PC-3 (cell line): Measurements from ENCODE around the gene LIG4. TPM values are rescaled to one million over a fixed set of nuclear protein-coding genes. Genes with fewer than 3 reads are reported as not detected.
"Not testable (repeated sequence)": the region's sequence is repeated elsewhere in the genome, so short reads cannot be mapped to it uniquely, and the experiment has no call there.

Experiments used
- ATAC-seq: fragments of 200-7000 bp; cut with Tn5 transposase; 2 replicates; pipeline ENCODE4 v1.9.1; 2020; ENCODE audit warnings: mild to moderate bottlenecking, moderate library complexity
- BruUV-seq: library from RNA; stranded (reverse); fragments of 400-500 nt; replicated peaks from 2 replicates; lab custom pipeline; 2021; lab: Mats Ljungman, UMichigan
- CTCF ChIA-PET: fragments of 300-600 bp; sonication (Branson Sonifier 250); formaldehyde crosslinking; loops from one replicate; lab custom pipeline; 2022; ENCODE audit warnings: antibody characterized with exemption; lab: Charles Lee
- POLR2A ChIA-PET: fragments of 300-600 bp; sonication (Branson Sonifier 250); formaldehyde crosslinking; loops from one replicate; lab custom pipeline; 2022; ENCODE audit warnings: antibody characterized with exemption; ENCODE audit not compliant: unreplicated experiment; lab: Charles Lee
- DNase-seq: peaks from one replicate; pipeline ENCODE4 v3.0.0-alpha.2; 2015
- H2AFZ ChIP-seq: fragments of 300-600 bp; sonication (generic); 2 replicates; pipeline ENCODE4 v1.6.0; 2016; ENCODE audit warnings: antibody characterized with exemption, low read length
- H3F3A ChIP-seq: fragments of 300-600 bp; sonication (generic); one replicate; pipeline ENCODE4 v1.6.0; 2017; ENCODE audit warnings: antibody characterized with exemption, low read length, control low read depth, mild to moderate bottlenecking; ENCODE audit not compliant: unreplicated experiment
- H3K27ac ChIP-seq: fragments of 300-600 bp; sonication (generic); 2 replicates; pipeline ENCODE4 v1.5.1; 2016; ENCODE audit warnings: mild to moderate bottlenecking, low read length
- H3K27me3 ChIP-seq: fragments of 300-600 bp; sonication (generic); 2 replicates; pipeline ENCODE4 v1.6.1; 2016; ENCODE audit warnings: low read length, mixed read lengths
- H3K36me3 ChIP-seq: fragments of 300-600 bp; sonication (generic); 2 replicates; pipeline ENCODE4 v1.6.1; 2016; ENCODE audit warnings: low read depth, mixed run types, low read length, mixed read lengths
- H3K4me1 ChIP-seq: fragments of 300-600 bp; sonication (generic); 2 replicates; pipeline ENCODE4 v1.5.1; 2016; ENCODE audit warnings: low read length; ENCODE audit not compliant: insufficient read depth
- H3K4me2 ChIP-seq: fragments of 300-600 bp; sonication (generic); 2 replicates; pipeline ENCODE4 v1.6.0; 2016; ENCODE audit warnings: low read length
- H3K4me3 ChIP-seq: fragments of 300-600 bp; sonication (generic); 2 replicates; pipeline ENCODE4 v1.5.1; 2016; ENCODE audit warnings: mild to moderate bottlenecking, low read length, mixed read lengths
- H3K79me2 ChIP-seq: fragments of 300-600 bp; sonication (generic); 2 replicates; pipeline ENCODE4 v1.6.1; 2017; ENCODE audit warnings: low read length, mixed read lengths
- H3K9ac ChIP-seq: fragments of 300-600 bp; sonication (generic); 2 replicates; pipeline ENCODE4 v1.6.0; 2016; ENCODE audit warnings: mild to moderate bottlenecking, low read length
- H3K9me2 ChIP-seq: fragments of 300-600 bp; sonication (generic); replicated peaks from 2 replicates; pipeline ENCODE4 v1.6.1; 2016; ENCODE audit warnings: mixed run types, low read length, mixed read lengths
- H3K9me3 ChIP-seq: fragments of 300-600 bp; sonication (generic); 2 replicates; pipeline ENCODE4 v1.6.1; 2016; ENCODE audit warnings: low read length, mixed read lengths
- H4K20me1 ChIP-seq: fragments of 300-600 bp; sonication (generic); 2 replicates; pipeline ENCODE4 v1.6.1; 2016; ENCODE audit warnings: low read length, mixed read lengths
- EZH2 ChIP-seq: fragments of 300-600 bp; sonication (generic); IDR thresholded peaks from one replicate; pipeline ENCODE4 v1.6.1; 2017; ENCODE audit warnings: antibody characterized with exemption, mild to moderate bottlenecking, low read length; ENCODE audit not compliant: unreplicated experiment
- EZH2phosphoT487 ChIP-seq: fragments of 300-600 bp; sonication (generic); IDR thresholded peaks from 2 replicates; pipeline ENCODE4 v1.6.1; 2018; ENCODE audit warnings: mild to moderate bottlenecking, antibody characterized with exemption, low read length, borderline replicate concordance
- intact Hi-C: fragments of 100-400 bp; cut with micrococcal nuclease; formaldehyde crosslinking; loops from 2 replicates; pipeline ENCODE4 v1.9.0; 2023
- total RNA-seq: library from RNA; depleted of rRNA; stranded (reverse); fragments of >200 nt; gene quantifications from 2 replicates; pipeline ENCODE4 v1.2.3, GENCODE V29; 2014
- TF ChIP-seq, protein P1 (sequence below): fragments of 300-600 bp; sonication (generic); conservative IDR thresholded peaks from 2 replicates; pipeline ENCODE4 v1.5.1; 2017; ENCODE audit warnings: antibody characterized with exemption, low read depth, mild to moderate bottlenecking, low read length

The LIG4 gene
- total RNA-seq, 1 experiment from 2014 or later, result 5.4 TPM

DNA sequence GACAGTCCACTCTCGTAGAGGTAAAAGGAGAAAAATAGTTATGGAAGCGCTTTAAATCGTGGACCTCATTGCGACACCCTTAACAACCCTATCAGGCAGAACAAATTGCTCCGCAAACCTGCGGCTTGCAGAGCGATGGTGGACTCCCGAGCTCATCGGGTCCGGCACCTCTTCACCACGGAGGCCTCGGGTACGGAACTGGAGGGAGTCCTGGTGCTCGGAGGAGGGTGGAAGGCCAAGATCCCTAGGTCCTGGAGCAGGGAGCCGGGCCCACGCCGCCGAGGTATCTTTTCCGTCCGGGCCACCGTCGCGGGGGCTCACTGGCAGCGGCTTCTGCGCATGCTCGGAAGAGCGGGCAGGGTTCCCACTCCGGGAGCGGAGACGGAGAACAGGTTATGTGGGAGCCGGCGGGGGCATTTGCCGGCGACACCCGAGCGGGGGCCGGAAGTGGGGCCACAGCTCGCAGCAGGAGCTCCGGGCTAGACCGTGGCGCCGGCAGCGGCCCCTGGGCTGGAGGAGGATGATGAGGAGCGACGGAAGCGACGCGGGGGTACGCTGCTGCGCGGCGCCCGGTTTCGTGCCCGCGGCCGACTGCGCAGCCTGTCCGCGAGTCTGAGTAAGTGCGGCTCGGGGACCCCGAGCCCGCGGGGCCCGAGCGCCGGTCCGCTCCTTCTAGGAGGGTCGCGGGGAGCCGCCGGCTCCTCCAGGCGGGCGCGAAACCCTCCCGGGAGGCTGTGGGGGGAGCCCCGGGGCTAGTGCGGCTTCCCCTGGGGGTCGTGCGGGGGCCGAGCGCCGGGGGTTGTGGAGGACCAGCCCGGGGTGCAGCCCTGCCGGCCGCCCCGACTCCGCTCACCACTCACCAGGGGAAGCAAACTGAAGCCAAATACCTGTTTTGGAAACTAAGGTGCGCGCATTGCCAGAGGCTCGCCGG is 3.0 kb upstream of the LIG4 start, which contains the start of gene ABHD13:
TSS of gene ABHD13 (plus strand) at position 349 of the 931 bp plus-strand sequence. CDS start 10,827 bp downstream, outside the sequence.
- peak within 1 kb of the TSS; percentile 83 for H3K4me3 ChIP-seq
- peak within 1 kb of the TSS; percentile 94 for H3K4me2 ChIP-seq
- ATAC-seq (peak; percentile 71), DNase-seq (peak; percentile 95)
- TF ChIP-seq, protein P1, sequence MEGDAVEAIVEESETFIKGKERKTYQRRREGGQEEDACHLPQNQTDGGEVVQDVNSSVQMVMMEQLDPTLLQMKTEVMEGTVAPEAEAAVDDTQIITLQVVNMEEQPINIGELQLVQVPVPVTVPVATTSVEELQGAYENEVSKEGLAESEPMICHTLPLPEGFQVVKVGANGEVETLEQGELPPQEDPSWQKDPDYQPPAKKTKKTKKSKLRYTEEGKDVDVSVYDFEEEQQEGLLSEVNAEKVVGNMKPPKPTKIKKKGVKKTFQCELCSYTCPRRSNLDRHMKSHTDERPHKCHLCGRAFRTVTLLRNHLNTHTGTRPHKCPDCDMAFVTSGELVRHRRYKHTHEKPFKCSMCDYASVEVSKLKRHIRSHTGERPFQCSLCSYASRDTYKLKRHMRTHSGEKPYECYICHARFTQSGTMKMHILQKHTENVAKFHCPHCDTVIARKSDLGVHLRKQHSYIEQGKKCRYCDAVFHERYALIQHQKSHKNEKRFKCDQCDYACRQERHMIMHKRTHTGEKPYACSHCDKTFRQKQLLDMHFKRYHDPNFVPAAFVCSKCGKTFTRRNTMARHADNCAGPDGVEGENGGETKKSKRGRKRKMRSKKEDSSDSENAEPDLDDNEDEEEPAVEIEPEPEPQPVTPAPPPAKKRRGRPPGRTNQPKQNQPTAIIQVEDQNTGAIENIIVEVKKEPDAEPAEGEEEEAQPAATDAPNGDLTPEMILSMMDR, result no peak
- TF ChIP-seq EZH2phosphoT487, result no peak
- TF ChIP-seq EZH2, result no peak
- peaks cover 27% of the 10 kb centered on the region; the same call in 1 of the 2 replicates for H3K4me1 ChIP-seq
- H3K9me2 ChIP-seq, result no peaks in the 10 kb centered on the region
- H3K9me3 ChIP-seq, result no peaks in the 10 kb centered on the region
- peaks cover 64% of the 10 kb centered on the region for H3K79me2 ChIP-seq
- peaks cover 9% of the 10 kb centered on the region; the same call in 1 of the 2 replicates for H4K20me1 ChIP-seq
- H3K27me3 ChIP-seq, result no peaks in the 10 kb centered on the region
- H3K9ac ChIP-seq, result peak within 1 kb of the TSS; percentile 90
- no peaks in the 10 kb centered on the region for H3K36me3 ChIP-seq
- no peaks in the 10 kb centered on the region for H3F3A ChIP-seq
- intact Hi-C loops, result loop anchor here (5.0 to 10.0 kb wide), 2 partner anchors 336 to 354 kb away; a partner anchor contains a TSS
- ChIA-PET CTCF (no interaction called here), POLR2A (no interaction called here)
- H3K27ac ChIP-seq, result peak within 1 kb of the TSS; percentile 45
- H2AFZ ChIP-seq, result peak within 1 kb of the TSS; percentile 98
- BruUV-seq, result no TSS peak

GRCh38 chr13:108217307-108218043 is 2.1 kb upstream of the LIG4 start:
- H3F3A ChIP-seq, H3K9me3 ChIP-seq, ATAC-seq, POLR2A ChIA-PET, H3K27me3 ChIP-seq, H4K20me1 ChIP-seq, H3K9me2 ChIP-seq, DNase-seq, H3K36me3 ChIP-seq, CTCF ChIA-PET: not testable (repeated sequence)
- H3K9ac ChIP-seq, result peak overlapping the region; percentile 90
- intact Hi-C loops, result loop anchor here (5.0 to 10.0 kb wide), 2 partner anchors 335 to 353 kb away; a partner anchor contains a TSS
- H2AFZ ChIP-seq, result peak overlapping the region; percentile 98
- H3K27ac ChIP-seq, result peak overlapping the region; percentile 45
- H3K4me2 ChIP-seq, result peak overlapping the region; percentile 94
- peak overlapping the region; percentile 83 for H3K4me3 ChIP-seq
- peaks cover 27% of the 10 kb centered on the region; the same call in 1 of the 2 replicates for H3K4me1 ChIP-seq
- peaks cover 57% of the 10 kb centered on the region for H3K79me2 ChIP-seq
- BruUV-seq, result TSS peak; percentile 80
